NCI-H1417 treated with DMSO at 0.1 percent for 48 hours (cell line): ENCODE measurements around the gene SIVA1.
"Not testable (repeated sequence)": the region's sequence is repeated elsewhere in the genome, so short reads cannot be mapped to it uniquely, and the experiment has no call there.

Experiments used
- DNase-seq: peaks from one replicate; lab custom pipeline; 2025; lab: John Stamatoyannopoulos, UW

SIVA1 gene

GRCh38 chr14:104721505-104722431, 31.2 kb upstream of the SIVA1 start:
- DNase-seq: no peak

GRCh38 chr14:104722938-104723650, 29.9 kb upstream of the SIVA1 start:
- no peak for DNase-seq

DNA sequence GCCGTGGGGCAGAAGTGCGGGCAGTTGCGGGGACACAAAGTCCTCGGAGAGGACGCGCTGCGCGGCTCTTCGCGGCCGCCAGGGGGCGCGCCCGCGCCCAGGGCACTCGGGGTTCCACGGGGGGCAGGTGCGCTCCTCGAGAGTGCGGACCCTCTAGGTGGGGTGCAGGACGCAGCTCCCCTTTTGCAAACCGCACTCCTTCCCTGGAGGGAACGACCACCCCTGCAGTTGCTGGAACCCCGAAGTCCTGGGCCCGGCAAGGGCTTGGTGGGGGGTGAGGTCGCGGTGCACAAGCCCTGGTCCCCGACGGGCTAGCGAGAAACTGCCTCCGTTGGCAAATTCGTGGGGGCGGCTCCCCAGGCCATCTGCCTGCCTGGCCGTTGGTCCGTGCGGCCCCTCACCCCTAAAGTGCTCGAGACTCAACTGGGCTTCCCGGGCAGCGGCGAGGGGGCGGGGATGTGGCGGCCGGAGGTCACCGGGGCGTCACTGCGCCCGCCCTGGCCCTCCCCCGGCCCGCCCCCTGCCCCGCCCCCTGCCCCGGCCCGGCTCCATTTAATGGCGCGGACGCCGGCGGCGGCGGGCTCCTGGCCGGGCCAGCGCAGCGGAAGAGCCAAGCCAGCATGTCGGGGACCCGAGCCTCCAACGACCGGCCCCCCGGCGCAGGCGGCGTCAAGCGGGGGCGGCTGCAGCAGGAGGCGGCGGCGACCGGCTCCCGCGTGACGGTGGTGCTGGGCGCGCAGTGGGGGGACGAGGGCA, 29.1 kb upstream of the SIVA1 start, which contains the start of gene ADSS1:
Gene ADSS1, plus strand, starts transcription at position 579 of the 756 bp plus-strand sequence. Its CDS starts 42 bp downstream, at position 621.
- no peak for DNase-seq

- no peak for DNase-seq
Measured at GRCh38 chr14:104724407-104724980, 28.5 kb upstream of the SIVA1 start.

DNA sequence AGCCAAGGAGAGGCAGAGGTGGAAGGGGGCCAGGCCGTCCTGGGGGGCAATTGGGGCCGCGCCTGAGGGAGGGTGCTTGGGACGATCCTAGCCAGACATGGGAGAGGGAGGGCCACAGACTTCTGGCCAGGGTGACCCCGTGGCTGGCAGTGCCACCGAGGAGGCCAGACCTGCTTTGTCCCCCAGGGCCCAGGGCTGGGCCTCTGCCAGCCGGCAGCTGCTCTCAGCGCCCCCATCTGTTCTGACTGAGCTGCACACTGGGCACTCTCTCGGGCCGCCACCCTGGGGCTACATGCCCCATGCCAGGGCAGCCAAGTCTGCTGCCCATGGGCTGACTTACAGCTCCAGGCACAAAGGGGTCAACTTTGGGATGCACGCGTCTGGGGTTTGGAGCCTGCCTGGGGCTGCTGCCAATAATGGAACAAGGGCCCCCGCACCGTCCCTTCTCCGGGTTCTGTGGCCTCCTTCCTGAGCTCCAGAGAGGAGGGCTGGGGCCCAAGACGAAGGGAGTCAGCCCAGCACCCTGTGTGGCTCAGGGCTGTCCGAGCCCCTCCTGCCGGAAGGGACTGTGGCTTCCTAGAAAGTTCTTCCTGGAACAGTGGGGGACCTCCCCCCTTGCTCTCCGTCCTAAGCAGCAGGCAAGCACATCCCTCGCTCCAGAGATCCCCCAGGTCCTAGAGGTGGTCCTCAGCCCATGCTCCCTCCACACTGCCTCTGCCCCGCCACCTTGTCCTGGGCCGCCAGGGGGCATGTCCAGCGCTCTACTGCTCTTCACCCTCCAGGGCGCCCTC, 27.8 kb upstream of the SIVA1 start:
- DNase-seq: no peak

- DNase-seq: no peak
Measured at GRCh38 chr14:104725772-104726548, 27.0 kb upstream of the SIVA1 start.

DNA sequence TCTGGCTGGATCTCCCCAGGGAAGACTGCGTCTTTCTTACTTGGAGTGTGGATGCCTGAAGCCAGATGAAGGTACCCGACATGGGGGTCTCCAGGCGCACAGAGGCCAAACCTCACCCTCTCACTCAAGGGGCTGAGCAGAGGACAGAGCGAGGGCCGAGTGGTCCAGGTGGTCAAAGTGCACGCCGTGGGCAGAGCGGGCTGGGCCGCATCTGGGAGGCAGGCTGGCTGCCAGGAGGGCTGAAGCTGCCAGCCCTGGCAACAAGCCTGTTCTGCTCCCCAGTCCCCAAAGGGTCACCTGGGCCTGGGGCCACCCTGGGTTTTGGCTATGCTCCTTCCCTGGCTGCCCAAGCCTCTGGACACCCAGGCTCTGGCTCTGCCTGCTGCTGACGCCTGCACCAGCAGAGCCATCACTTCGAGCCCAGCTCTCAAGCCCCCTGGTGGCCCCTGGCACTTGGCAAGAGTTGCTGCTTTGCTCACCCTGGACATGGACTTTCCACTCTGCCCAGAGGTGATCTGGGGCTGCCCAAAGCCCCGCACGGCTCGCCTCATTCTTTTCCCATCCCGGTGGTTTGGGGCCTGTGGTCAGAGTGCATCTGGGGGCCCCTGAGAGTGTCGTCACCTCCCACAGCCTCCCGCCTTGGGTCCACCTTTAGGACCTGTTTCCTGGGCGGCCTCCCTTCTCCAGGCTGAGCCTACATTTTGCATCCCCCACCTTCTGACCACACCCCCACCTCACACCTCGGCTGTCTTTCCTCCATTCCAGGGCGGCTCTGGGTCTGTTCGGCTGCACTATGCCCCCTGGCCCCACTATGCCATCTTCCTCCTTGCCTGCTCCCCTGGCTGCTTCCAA, 26.1 kb upstream of the SIVA1 start:
- DNase-seq: no peak

DNA sequence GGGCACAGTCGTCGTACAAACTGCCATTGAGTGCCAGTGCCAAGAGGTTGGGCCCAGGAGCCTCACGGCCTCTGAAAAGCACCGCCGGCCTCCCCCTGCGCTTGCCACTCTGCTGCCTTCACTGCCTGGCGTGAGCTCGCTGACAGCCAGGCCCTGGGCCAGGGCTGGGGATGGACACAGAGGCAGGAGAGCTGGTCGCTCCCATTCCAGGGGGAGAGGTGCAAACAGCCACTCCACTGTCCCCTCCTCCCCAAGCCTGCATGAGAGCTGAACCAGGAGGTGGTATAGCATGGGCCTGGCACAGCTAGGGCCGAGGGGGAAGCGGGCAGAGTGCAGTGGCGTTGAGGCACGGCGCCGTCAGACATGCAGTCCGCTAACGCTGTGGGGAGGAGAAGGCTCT, 24.3 kb upstream of the SIVA1 start:
- no peak for DNase-seq

DNA sequence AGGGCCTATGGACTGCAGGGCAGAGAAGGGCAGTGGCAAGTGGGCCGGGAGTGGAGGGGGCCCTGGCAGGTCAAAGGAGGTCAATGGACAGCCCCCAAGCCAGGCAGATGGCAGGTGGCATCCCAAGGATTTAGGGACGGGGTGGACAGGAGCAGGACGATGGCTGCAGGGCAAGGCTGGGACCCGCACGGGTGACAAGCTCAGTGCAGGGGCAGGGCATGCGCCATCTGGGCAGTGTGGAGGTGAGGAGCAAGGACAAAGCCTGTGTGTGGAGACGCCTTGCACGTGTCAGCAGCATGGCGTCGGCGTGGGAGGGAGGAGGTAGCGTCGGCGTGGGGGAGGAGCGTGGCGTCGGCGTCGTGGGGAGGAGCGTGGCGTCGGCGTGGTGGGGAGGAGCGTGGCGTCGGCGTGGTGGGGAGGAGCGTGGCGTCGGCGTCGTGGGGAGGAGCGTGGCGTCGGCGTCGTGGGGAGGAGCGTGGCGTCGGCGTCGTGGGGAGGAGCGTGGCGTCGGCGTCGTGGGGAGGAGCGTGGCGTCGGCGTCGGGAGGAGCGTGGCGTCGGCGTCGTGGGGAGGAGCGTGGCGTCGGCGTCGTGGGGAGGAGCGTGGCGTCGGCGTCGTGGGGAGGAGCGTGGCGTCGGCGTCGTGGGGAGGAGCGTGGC, 23.6 kb upstream of the SIVA1 start:
- DNase-seq: not testable (repeated sequence)

DNA sequence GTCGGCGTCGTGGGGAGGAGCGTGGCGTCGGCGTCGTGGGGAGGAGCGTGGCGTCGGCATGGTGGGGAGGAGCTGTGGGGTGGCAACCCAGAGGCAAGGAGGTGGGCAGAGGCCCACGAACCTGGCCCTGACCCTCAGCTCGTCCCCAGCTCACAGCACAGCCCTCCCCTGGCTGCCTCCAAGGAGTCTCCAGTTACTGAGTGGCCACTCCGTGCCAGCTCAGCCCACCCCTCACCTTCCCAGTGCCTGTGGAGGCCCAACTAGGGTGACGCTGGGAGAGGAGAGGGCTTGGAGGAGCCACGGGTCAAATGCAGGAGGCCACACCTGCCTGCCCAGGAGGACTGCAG, 23.1 kb upstream of the SIVA1 start:
- DNase-seq: no peak

- no peak for DNase-seq
Measured at GRCh38 chr14:104730487-104730886, 22.5 kb upstream of the SIVA1 start.

DNA sequence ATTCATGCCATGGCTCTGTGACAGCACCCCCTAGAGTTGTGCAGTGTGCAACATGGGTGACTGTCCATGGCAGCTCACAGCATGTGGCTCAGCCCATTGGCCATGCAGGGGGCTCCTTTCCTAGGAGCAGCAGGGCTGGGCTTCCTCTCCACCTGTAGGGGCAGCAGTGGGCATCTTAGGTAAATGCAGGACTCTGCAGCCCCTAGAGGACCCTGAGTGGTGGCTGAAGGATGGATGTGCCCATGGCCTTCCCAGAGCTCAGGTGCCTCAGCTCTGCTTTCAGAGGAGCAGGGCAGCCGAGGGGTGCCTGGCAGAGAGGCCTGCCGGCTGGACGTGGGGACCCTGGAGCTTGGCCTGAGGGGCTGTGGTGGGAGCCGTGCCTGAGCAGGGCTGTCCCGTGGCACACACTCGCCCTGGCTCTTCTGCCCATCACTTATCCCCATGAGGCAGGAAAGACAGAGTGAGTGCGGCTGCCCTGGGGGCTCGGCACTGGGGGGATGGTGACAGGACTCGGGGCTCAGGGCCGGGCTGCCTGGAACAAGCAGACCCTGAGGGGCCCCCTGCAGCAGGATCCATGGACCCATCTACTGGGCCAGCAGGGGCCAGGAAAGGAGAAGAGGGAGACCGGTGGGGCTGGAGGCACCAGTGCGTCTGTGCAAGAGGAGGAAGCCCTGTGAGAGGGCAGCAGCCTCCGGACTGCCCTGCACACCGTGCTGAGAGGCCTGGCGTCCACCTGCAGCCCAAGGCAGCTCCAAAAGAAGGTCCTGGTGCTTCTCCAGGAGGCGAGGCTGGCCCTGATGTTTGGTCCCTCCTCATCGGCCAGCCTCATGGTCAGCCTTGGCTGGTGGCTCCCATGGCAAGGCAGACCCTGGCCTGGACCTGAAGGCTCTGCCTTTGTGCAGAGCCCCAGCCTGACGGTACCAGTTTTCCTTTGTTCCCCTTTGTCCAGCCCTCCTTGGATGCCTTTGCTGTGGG, 21.3 kb upstream of the SIVA1 start:
- DNase-seq: no peak

GRCh38 chr14:104732355-104732804, 20.6 kb upstream of the SIVA1 start:
- DNase-seq: no peak

- no peak for DNase-seq
Measured at GRCh38 chr14:104732931-104733681, 19.8 kb upstream of the SIVA1 start.

DNA sequence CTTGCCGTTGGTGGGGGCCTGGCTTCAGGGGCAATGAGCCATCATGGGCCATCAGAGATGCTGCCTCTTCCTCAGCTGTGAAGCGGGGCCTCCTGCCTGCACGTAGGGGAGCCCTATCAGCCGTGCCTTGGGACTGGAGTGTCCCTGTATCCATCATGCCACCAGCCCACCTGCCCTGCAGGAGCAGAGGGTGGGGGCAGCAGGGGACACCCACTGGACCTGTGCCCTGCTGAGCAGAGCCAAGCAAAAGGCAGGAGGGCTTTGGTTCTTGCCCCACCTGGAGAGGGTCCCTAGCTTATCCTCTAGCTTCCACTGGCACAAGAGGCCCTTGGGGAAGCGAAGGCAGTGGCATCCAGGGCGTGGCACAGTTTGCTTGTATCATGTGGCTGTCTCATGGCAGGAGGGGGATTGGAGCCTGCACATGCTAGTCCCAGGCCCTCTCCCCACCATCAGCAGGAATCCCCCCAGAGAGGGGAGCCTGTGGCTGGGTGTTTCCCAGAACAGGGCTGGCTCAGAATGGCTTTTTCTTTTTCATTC, 18.8 kb upstream of the SIVA1 start:
- no peak for DNase-seq

DNA sequence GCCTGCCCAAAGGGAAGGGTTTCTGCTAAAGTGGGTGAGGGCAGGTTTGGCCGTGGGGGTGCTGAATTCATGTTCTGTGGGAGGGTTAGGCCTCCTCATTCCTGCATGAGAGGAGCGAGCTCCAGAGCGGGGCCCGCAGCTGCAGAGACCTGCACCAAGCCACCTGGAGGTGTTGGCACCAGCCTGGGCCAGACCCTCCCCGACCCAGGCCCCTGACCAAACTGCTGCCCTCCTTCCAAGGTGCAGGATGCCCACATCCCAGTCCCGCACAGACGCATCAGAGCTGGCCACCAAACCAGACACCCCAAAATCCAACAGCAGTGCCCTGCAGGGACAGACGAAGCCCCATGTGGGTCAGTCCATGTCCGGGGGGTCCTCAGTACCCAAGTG, 18.4 kb upstream of the SIVA1 start:
- no peak for DNase-seq
